ENCODE measurements around the gene GCGR. TPM values are rescaled to one million over a fixed set of nuclear protein-coding genes. Genes with fewer than 3 reads are reported as not detected.
A peak's percentile ranks its signal among the peaks of the same experiment; 100 is the strongest.

GCGR gene
- total and polyA plus RNA-seq, 2 of the 13 experiments (the other 11 are each of a cell fraction or from before 2014, with no cell fraction given): 0.04 to 0.13 TPM

GRCh38 chr17:81860756-81861568, 57.0 kb downstream of the GCGR start (continued):
- peak; percentile 92; the same call in 1 of the 2 replicates for TF ChIP-seq THAP9 (CRISPR knock-in tag; IDR thresholded peaks at IDR 0.05; ENCODE audit: borderline replicate concordance)
- TF ChIP-seq HNRNPL (IDR thresholded peaks at IDR 0.05; ENCODE audit: low read depth, low read length): peak; percentile 51; the same call in 1 of the 2 replicates
- TF ChIP-seq CBFB (CRISPR knock-in tag; IDR thresholded peaks at IDR 0.05): peak; percentile 87
- peak; percentile 97; the same call in 1 of the 2 replicates for TF ChIP-seq ARNT2 (CRISPR knock-in tag; IDR thresholded peaks at IDR 0.05; ENCODE audit: low read depth)
- TF ChIP-seq ZNF225 (CRISPR knock-in tag; IDR thresholded peaks at IDR 0.05): peak; percentile 83; the same call in 1 of the 2 replicates
- no peak for TF ChIP-seq HMGA1 (CRISPR knock-in tag; conservative IDR thresholded peaks at IDR 0.05)
- TF ChIP-seq TOPORS (CRISPR knock-in tag; IDR thresholded peaks at IDR 0.05): 0 out of 2 replicates have a peak, but pooled peaks have one; percentile 14
- TF ChIP-seq U2AF2 (IDR thresholded peaks at IDR 0.05; ENCODE audit: low read depth, low read length): no peak
- no peak for TF ChIP-seq ZFP62 (CRISPR knock-in tag; IDR thresholded peaks at IDR 0.05)
- 0 out of 2 replicates have a peak, but pooled peaks have one; percentile 63 for TF ChIP-seq ZNF782 (CRISPR knock-in tag; IDR thresholded peaks at IDR 0.05; ENCODE audit: borderline replicate concordance)
- peak; percentile 89 for TF ChIP-seq ZBTB7B (CRISPR knock-in tag; IDR thresholded peaks at IDR 0.05)
- no peak for TF ChIP-seq BRF2 (CRISPR knock-in tag; IDR thresholded peaks at IDR 0.05)
- TF ChIP-seq HOMEZ (CRISPR knock-in tag; IDR thresholded peaks at IDR 0.05; ENCODE audit: low read depth): peak; percentile 78
- no peak for TF ChIP-seq FOXJ3 (CRISPR knock-in tag; IDR thresholded peaks at IDR 0.05; ENCODE audit: borderline replicate concordance)
- no peak for TF ChIP-seq TCF7 (IDR thresholded peaks at IDR 0.05; ENCODE audit: low read depth)
- no peak for TF ChIP-seq PHB2 (IDR thresholded peaks at IDR 0.05; ENCODE audit: partially characterized antibody)
- TF ChIP-seq ZNF30 (CRISPR knock-in tag; IDR thresholded peaks at IDR 0.05): no peak
- TF ChIP-seq ZNF335 (CRISPR knock-in tag; IDR thresholded peaks at IDR 0.05): peak; percentile 60; the same call in 1 of the 2 replicates
- TF ChIP-seq ZNF563 (CRISPR knock-in tag; IDR thresholded peaks at IDR 0.05): peak; percentile 93; the same call in 1 of the 2 replicates
- no peak for TF ChIP-seq ZSCAN22 (CRISPR knock-in tag; IDR thresholded peaks at IDR 0.05)
- peak; percentile 97 for TF ChIP-seq PHF8 (CRISPR knock-in tag; IDR thresholded peaks at IDR 0.05)
- TF ChIP-seq ADNP (CRISPR knock-in tag; IDR thresholded peaks at IDR 0.05): no peak
- peak; percentile 95; the same call in 1 of the 2 replicates for TF ChIP-seq ZNF710 (CRISPR knock-in tag; IDR thresholded peaks at IDR 0.05; ENCODE audit: borderline replicate concordance)
- TF ChIP-seq PLRG1 (conservative IDR thresholded peaks at IDR 0.05): no peak

All from HepG2 (cell line).